NCI-H1092 (cell line): ENCODE measurements around the gene SIGLEC9.

Experiments used
- DNase-seq: peaks from one replicate; lab custom pipeline; 2025; lab: John Stamatoyannopoulos, UW

The SIGLEC9 gene

DNA sequence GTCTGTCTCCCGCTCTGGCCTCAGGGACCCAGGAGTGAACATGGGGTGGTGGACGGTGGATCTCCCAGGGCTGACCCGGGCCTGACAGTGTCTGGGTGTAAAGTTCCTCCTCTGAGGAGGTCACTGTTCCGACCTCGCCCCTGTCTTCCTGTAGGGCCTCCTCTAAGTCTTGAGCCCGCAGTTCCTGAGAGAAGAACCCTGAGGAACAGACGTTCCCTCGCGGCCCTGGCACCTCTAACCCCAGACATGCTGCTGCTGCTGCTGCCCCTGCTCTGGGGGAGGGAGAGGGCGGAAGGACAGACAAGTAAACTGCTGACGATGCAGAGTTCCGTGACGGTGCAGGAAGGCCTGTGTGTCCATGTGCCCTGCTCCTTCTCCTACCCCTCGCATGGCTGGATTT, at the start of gene SIGLEC9:
Gene SIGLEC9 (plus strand): TSS at position 178 of the 400 bp plus-strand sequence. CDS start 69 bp downstream, at position 247.
- DNase-seq: no peak

- DNase-seq: no peak
Observed at GRCh38 chr19:51075998-51076397, 48.7 kb upstream of the SIGLEC9 start.

DNA sequence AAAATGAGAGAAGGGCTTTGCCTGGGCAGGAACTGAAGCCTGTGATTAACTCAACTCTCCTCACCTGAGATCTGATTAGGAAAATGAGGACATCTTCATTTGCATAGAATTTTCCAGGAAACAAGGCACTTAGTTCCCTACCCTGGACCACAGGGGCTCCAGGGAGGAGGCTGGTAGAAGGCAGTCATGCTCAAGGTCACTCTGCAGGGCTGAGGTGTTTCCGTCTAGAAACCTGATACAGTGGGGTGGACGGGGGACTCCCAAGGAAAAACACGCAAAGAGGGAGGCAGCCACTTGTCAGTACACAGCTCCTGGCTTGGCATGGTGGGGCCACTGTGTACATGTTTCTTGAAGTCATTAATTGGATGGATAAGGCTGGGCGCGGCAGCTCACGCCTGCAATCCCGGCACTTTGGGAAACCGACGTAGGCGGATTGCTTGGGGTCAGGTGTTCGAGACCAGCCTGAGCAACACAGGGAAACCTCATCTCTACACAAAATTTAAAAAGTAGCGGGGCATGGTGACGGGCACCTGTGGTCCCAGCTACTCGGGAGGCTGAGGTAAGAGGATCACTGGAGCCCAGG, 48.0 kb upstream of the SIGLEC9 start:
- DNase-seq: no peak

DNA sequence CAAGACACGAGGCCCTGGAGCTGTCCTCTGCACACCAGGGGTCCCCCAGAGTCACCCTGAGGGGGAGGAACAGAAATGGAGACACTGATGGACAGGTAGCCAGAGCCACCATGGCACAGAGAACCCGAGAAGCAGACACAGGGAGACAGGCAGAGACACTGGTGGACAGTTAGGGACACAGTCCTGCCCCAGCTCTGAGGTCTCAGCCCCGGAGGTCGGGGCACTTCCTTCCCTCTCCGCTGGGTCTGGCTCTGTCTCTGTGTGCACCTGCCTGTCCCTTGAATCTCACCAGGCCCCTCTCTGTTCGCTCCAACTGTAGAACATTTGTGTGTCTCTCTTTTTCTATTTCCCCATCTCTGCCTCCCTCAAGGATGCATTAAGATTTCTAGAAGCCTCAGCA, 46.6 kb upstream of the SIGLEC9 start:
- no peak for DNase-seq

GRCh38 chr19:51078731-51079130, 46.0 kb upstream of the SIGLEC9 start:
- no peak for DNase-seq

DNA sequence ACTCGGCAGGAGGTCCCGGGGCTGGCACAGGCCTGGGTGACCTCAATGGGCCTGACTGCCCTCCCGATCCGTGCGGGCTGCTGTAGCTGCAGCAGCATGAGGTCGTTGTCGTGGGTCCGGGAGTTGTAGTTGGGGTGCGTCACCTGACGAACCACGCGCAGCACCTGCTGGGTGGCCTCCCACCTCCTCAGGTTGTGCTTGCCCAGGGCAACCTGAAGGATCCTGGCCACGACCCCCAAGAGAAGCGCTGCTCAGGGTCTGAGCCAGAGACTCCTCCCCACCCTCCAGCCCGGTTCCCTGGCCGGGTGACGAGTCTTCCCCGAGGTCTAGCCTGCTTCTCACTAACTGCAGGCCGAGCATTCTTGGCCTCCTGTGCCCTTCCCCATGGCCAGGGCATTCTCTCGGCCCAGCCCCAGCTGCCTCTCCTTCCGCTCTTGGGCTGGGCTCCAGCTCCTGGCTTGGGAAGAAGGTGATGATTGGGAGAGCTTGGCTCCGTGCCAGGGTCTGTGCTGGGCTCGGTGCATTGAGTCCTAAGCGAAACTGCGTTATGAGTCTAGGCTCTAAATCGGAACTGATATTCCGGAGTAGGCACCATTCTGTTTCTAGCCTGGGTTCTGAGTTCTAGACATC, 45.1 kb upstream of the SIGLEC9 start:
- DNase-seq: no peak

DNA sequence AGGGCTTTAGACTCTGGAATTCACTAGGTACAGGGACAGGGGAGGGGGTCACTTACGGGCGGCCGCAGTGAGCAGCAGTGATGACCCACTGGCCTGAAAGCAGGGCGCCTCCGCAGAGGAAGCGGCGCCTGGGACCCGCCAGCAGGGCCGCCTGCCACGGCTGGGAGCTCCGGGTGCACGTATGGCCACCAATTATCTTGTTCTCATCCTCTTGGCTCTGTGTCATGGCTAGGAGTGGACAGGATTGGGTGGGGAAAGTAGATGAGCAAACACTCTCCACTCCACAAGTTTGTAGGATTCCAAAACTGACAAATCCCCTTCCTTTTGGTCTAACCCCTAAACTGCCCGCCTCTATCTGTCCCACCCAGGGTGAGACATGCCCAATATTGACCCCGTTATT, 43.2 kb upstream of the SIGLEC9 start:
- DNase-seq: no peak

DNA sequence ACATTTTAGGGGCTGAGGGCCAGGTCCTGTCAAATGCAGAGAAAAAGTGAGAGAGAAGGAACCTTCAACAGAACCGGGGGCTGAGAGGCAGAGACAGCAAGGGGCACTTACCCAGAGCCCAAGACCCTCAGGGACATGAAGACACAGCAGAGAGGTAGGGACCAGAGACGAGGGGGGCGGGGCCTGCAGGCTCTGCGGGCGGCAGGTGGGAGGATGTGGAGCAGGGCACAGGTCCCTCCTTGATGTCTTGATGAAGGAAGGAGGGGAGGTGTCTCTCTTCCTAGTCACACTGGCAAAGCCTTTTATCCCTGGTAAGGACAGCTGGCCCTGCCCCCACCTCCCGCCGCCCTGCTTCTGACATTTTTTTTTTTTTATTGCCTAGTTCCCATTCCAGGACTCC, 42.1 kb upstream of the SIGLEC9 start, which contains the start of gene KLK14:
Gene KLK14 (minus strand): TSS at position 277 of the 400 bp plus-strand sequence. CDS start 273 bp downstream, at position 4.
- DNase-seq: no peak

- DNase-seq: no peak
Observed at GRCh38 chr19:51083181-51083580, 41.5 kb upstream of the SIGLEC9 start.

DNA sequence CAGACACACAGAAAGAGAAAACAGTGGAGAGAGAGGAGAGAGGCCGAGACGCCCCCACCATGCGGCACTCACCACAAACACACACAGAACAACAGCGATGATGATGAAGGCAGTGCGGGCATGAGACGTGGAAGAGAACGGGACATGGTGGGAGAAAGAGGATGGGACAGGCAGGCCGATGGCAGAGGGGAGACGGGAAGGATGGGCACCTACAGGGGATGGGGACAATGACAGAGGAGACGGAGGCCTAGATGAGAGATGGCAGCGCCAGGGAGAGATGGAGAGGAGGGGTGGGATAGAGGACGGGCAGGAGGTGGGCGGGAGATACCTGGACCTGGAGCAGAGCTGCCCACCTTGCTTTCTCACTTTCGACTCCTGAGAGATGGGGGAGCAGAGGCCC, 40.9 kb upstream of the SIGLEC9 start:
- no peak for DNase-seq

GRCh38 chr19:51084505-51084904, 40.2 kb upstream of the SIGLEC9 start:
- no peak for DNase-seq

DNA sequence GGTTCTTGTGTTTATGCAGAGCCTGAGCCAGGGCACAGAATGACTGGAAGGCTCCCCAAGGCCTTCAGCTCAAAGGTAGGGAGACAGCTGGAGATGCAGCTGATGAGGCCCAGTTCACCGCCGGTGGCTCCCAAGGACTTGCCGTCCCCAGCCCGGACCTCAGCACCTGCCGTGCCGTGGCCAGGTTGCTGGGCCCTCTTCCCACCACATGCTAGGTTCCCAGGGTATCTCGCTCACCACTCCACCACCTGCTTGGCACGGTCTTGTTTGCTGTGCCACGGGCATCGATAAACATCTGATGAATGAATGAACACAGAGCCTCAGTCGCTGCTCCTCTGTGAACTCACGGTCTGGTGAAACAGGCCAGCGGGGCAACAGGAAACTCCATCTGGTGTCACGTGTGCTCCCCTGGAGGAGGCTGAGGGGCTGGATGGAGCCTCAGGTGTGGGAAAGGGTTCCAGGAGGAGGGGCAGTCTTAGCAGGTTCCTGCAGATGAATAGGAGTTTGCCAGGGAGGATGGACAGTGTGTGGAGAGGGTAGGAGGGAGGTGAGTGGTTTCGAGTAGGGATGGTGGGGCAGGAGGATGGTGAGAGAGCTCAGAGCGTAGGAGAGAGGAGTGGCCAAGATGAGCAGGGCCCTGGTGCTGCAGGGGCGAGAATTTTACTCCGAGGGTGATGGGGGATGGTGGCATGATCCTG, 38.4 kb upstream of the SIGLEC9 start:
- no peak for DNase-seq

GRCh38 chr19:51089786-51090185, 34.9 kb upstream of the SIGLEC9 start:
- no peak for DNase-seq

GRCh38 chr19:51090471-51090870, 34.2 kb upstream of the SIGLEC9 start:
- no peak for DNase-seq

DNA sequence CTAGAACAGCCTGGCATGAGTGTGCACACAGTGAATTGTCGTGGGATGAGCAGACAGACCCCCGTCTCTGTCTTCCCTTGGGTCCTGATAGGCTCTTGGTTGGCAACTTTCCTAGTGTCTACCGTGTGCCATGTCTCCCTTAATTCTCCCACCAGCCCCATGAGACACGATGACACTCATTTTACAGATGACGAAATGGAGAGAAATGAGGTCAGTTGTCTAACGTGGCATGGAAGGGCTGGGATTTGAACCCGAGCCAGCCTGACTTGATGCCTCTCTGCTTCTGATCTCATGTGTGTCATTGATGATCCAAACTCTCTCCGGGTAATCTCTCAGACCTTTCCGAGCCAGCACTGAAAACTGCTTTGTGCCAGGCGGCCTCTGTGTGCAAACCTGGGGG, 33.6 kb upstream of the SIGLEC9 start:
- no peak for DNase-seq

GRCh38 chr19:51091895-51092873, 32.5 kb upstream of the SIGLEC9 start:
- DNase-seq: no peak

DNA sequence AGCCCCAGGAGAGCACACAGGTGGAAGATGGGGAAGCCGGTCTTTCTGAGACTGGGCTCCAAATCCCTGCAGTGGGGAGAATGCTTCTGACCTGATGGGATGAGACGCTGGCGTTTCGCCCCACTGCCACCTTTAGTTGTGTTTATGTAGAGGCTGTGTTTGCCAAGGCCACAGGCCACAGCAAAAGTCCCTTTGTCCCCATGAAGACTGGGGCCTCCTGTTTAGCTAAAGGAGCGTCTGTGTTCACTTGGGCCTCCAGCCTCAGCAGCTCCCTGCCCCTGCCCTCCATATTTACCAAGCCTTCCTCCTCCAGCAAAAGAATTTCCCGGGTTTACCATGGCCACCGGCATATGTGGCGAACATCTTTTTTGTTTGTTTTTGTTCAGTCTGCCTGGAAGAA, 31.6 kb upstream of the SIGLEC9 start:
- DNase-seq: no peak

DNA sequence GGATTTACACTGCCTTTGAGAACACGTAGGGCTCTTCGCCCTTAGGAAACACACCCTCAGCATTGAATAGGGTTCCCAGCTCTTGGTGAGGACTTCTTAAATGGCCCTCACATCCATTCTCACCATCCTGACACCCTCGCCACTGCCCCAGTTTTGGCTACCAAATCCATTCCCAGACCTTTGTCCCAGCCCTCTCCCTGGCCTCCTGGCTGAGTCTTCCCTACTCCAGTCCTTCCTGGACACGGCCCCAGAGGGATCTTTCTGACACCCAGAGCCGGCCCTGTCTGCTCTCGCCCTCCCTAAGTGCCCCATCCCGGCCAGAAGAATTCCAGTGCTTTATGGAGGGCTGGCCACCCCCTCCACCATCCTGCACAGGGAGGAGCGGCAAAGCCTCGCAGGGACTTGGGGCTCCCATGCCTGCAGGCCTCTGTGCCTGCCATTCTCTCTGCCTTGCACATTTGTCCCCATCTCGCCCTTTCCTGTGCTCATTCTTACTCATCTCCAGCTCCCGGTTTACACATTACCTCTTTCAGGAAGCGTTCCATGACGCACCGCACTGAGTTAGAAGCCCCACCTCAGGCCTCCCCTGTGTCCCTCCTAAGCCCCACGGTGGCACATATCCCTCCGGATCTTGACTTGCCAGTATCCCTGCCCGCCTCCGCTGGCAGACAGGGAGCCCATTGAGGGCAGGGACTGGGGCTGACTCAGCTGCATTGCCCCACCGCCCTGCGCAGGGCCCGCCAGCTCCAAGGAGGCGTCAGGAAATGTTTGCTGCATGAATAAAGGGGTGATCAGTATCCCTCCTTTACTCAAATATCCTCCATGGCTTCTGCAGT, 31.0 kb upstream of the SIGLEC9 start:
- DNase-seq: no peak

GRCh38 chr19:51094696-51095279, 29.9 kb upstream of the SIGLEC9 start:
- no peak for DNase-seq

- DNase-seq: no peak
Observed at GRCh38 chr19:51096473-51097165, 28.1 kb upstream of the SIGLEC9 start.
